Fibroblast of lung (primary cell): ENCODE measurements around the gene ROM1.

ENCODE experiments used
- CTCF ChIP-seq, 2 donors: IDR thresholded peaks in 1 of 2; conservative IDR thresholded peaks in 1 of 2; 1 replicate in 1 of 2; 2 replicates in 1 of 2; pipeline ENCODE4 v1.5.1; 2011 to 2012; ENCODE audit warnings: low read length in 2 of 2, control low read depth in 1 of 2, inconsistent platforms in 1 of 2, low read depth in 1 of 2, mild to moderate bottlenecking in 1 of 2
- EZH2 ChIP-seq: IDR thresholded peaks from 2 replicates; pipeline ENCODE4 v1.5.1; 2012; ENCODE audit warnings: low read length, control low read depth, mild to moderate bottlenecking; ENCODE audit errors: missing control alignments

- TF ChIP-seq CTCF (conservative IDR thresholded peaks at IDR 0.05 in 1 of 2, IDR thresholded peaks at IDR 0.05 in 1 of 2; ENCODE audit: low read depth in 1 of 2, low read length in 2 of 2) (no peak), EZH2 (no peak)
Observed at GRCh38 chr11:62592146-62592815, 20.8 kb upstream of the ROM1 start.
